ENCODE measurements around the gene DYSF.

The DYSF gene

GRCh38 chr2:71735676-71736075, 282.3 kb downstream of the DYSF start:
- DNase-seq, result no peak
- TF ChIP-seq POLR2A (IDR thresholded peaks at IDR 0.05; ENCODE audit: low read length) (no peak), GATA1 (IDR thresholded peaks at IDR 0.05; ENCODE audit: low read depth, low read length) (no peak)
